ENCODE measurements around the gene SERPINA10. TPM values are rescaled to one million over a fixed set of nuclear protein-coding genes. Genes with fewer than 3 reads are reported as not detected.

SERPINA10 gene
- total RNA-seq, 1 experiment from 2014 or later = 0.04 TPM

DNA sequence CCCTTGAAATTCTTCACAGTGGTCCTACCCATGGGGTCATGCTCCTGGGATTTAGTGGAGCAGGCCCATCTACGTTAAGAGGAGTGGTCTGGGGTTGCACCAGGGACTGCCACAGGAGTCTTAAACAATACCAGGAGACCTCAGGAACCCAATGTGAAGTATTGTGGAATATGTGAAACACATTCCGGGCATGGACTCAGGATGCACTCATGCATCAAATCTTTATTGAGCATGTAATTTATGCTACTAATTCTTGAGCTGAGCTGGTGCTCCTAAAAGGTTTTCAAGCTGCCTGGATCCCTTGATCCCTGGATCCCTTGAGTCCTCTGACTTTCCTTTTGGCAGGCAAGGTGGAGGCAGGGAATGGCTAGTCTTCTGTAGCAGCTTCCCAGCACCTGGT is 8.8 kb downstream of the SERPINA10 start:
- ATAC-seq (no peak), DNase-seq (ENCODE audit: low spot score) (no peak)
- Mint-ChIP-seq H3K27me3 (ENCODE audit: low read depth) (no peaks in the 10 kb centered on the region), H3K4me3 (no peak overlapping the region), H3K36me3 (no peaks in the 10 kb centered on the region), H3K9me3 (peaks cover 6% of the 10 kb centered on the region), H3K27ac (no peak overlapping the region), H3K4me1 (no peaks in the 10 kb centered on the region)
- ChIA-PET CTCF (no interaction called here), POLR2A (no interaction called here)
- no peak for TF ChIP-seq JUN (CRISPR knock-in tag; IDR thresholded peaks at IDR 0.05)
- TF ChIP-seq GRHL2 (CRISPR knock-in tag; IDR thresholded peaks at IDR 0.05; ENCODE audit: insufficient replicate concordance, severe bottlenecking) = no peak
- TF ChIP-seq, protein P1, sequence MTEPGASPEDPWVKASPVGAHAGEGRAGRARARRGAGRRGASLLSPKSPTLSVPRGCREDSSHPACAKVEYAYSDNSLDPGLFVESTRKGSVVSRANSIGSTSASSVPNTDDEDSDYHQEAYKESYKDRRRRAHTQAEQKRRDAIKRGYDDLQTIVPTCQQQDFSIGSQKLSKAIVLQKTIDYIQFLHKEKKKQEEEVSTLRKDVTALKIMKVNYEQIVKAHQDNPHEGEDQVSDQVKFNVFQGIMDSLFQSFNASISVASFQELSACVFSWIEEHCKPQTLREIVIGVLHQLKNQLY (CRISPR knock-in tag; IDR thresholded peaks at IDR 0.05) = no peak
- no peak for TF ChIP-seq NR2C2 (CRISPR knock-in tag; IDR thresholded peaks at IDR 0.05)
- no peak for TF ChIP-seq NFE2L1 (CRISPR knock-in tag; IDR thresholded peaks at IDR 0.05)
- no peak for TF ChIP-seq GABPB1 (CRISPR knock-in tag; IDR thresholded peaks at IDR 0.05)
- no peak for TF ChIP-seq TCF7 (CRISPR knock-in tag; IDR thresholded peaks at IDR 0.05; ENCODE audit: low read depth)
- TF ChIP-seq, protein P2, sequence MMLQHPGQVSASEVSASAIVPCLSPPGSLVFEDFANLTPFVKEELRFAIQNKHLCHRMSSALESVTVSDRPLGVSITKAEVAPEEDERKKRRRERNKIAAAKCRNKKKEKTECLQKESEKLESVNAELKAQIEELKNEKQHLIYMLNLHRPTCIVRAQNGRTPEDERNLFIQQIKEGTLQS (CRISPR knock-in tag; conservative IDR thresholded peaks at IDR 0.05) = no peak
- no peak for TF ChIP-seq OVOL2 (CRISPR knock-in tag; IDR thresholded peaks at IDR 0.05; ENCODE audit: borderline replicate concordance)
- TF ChIP-seq, protein P3, sequence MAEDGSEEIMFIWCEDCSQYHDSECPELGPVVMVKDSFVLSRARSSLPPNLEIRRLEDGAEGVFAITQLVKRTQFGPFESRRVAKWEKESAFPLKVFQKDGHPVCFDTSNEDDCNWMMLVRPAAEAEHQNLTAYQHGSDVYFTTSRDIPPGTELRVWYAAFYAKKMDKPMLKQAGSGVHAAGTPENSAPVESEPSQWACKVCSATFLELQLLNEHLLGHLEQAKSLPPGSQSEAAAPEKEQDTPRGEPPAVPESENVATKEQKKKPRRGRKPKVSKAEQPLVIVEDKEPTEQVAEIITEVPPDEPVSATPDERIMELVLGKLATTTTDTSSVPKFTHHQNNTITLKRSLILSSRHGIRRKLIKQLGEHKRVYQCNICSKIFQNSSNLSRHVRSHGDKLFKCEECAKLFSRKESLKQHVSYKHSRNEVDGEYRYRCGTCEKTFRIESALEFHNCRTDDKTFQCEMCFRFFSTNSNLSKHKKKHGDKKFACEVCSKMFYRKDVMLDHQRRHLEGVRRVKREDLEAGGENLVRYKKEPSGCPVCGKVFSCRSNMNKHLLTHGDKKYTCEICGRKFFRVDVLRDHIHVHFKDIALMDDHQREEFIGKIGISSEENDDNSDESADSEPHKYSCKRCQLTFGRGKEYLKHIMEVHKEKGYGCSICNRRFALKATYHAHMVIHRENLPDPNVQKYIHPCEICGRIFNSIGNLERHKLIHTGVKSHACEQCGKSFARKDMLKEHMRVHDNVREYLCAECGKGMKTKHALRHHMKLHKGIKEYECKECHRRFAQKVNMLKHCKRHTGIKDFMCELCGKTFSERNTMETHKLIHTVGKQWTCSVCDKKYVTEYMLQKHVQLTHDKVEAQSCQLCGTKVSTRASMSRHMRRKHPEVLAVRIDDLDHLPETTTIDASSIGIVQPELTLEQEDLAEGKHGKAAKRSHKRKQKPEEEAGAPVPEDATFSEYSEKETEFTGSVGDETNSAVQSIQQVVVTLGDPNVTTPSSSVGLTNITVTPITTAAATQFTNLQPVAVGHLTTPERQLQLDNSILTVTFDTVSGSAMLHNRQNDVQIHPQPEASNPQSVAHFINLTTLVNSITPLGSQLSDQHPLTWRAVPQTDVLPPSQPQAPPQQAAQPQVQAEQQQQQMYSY (CRISPR knock-in tag; IDR thresholded peaks at IDR 0.05) = no peak
- no peak for TF ChIP-seq SMAD3 (CRISPR knock-in tag; IDR thresholded peaks at IDR 0.05; ENCODE audit: borderline replicate concordance)
- TF ChIP-seq, protein P4, sequence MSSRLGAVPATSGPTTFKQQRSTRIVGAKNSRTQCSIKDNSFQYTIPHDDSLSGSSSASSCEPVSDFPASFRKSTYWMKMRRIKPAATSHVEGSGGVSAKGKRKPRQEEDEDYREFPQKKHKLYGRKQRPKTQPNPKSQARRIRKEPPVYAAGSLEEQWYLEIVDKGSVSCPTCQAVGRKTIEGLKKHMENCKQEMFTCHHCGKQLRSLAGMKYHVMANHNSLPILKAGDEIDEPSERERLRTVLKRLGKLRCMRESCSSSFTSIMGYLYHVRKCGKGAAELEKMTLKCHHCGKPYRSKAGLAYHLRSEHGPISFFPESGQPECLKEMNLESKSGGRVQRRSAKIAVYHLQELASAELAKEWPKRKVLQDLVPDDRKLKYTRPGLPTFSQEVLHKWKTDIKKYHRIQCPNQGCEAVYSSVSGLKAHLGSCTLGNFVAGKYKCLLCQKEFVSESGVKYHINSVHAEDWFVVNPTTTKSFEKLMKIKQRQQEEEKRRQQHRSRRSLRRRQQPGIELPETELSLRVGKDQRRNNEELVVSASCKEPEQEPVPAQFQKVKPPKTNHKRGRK (CRISPR knock-in tag; IDR thresholded peaks at IDR 0.05; ENCODE audit: borderline replicate concordance) = no peak
- TF ChIP-seq, protein P5, sequence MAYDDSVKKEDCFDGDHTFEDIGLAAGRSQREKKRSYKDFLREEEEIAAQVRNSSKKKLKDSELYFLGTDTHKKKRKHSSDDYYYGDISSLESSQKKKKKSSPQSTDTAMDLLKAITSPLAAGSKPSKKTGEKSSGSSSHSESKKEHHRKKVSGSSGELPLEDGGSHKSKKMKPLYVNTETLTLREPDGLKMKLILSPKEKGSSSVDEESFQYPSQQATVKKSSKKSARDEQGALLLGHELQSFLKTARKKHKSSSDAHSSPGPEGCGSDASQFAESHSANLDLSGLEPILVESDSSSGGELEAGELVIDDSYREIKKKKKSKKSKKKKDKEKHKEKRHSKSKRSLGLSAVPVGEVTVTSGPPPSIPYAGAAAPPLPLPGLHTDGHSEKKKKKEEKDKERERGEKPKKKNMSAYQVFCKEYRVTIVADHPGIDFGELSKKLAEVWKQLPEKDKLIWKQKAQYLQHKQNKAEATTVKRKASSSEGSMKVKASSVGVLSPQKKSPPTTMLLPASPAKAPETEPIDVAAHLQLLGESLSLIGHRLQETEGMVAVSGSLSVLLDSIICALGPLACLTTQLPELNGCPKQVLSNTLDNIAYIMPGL (CRISPR knock-in tag; IDR thresholded peaks at IDR 0.05) = no peak
- no peak for TF ChIP-seq FOXK1 (CRISPR knock-in tag; IDR thresholded peaks at IDR 0.05)

DNA sequence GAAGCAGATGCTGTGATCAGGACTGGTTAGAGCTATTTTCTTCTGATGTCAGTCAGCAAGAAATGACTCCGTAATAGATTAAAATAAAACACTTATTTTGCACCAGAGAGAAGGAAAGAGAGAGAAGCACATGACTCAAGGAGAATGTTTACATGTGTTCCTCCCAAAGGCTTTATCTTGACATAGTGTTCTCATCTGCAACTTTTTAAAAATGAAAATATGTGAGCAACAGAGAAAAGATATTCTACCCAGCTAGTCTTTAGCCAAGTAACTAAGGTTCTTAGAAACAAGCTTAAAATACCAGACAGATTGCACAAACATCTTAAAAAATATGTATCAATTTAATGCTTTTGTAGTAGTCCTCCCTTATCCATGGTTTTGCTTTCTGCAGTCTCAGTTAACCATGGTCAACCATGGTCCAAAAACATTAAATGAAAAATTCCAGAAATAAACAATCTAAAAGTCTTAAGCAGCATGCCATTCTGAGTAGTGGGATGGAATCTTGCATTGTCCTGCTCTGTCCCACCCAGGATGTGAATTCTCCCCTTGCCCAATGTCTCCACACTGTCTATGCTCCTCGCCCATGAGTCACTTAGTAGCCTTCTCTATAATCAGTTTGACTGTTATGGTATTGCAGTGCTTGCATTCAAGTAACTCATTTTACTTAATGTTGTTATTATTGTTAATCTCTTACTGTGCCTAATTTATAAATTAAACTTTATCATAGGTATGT is 9.9 kb downstream of the SERPINA10 start:
- DNase-seq (ENCODE audit: low spot score) = no peak
- Mint-ChIP-seq H3K27ac (no peak overlapping the region), H3K36me3 (no peaks in the 10 kb centered on the region), H3K4me3 (no peak overlapping the region), H3K4me1 (no peaks in the 10 kb centered on the region), H3K9me3 (peaks cover 5% of the 10 kb centered on the region), H3K27me3 (ENCODE audit: low read depth) (no peaks in the 10 kb centered on the region)
- POLR2A ChIA-PET = no interaction called here
- CTCF ChIA-PET = no interaction called here
- no peak for ATAC-seq
- TF ChIP-seq GRHL2 (CRISPR knock-in tag; IDR thresholded peaks at IDR 0.05; ENCODE audit: insufficient replicate concordance, severe bottlenecking) (no peak), EMX1 (CRISPR knock-in tag; IDR thresholded peaks at IDR 0.05) (no peak), ZNF317 (CRISPR knock-in tag; IDR thresholded peaks at IDR 0.05; ENCODE audit: borderline replicate concordance, low read depth) (no peak), OVOL2 (CRISPR knock-in tag; IDR thresholded peaks at IDR 0.05; ENCODE audit: borderline replicate concordance) (no peak), ESRRA (CRISPR knock-in tag; IDR thresholded peaks at IDR 0.05; ENCODE audit: borderline replicate concordance) (no peak), RORB (CRISPR knock-in tag; IDR thresholded peaks at IDR 0.05) (no peak), FOXJ3 (CRISPR knock-in tag; IDR thresholded peaks at IDR 0.05; ENCODE audit: borderline replicate concordance) (no peak)
- TF ChIP-seq, protein P6, sequence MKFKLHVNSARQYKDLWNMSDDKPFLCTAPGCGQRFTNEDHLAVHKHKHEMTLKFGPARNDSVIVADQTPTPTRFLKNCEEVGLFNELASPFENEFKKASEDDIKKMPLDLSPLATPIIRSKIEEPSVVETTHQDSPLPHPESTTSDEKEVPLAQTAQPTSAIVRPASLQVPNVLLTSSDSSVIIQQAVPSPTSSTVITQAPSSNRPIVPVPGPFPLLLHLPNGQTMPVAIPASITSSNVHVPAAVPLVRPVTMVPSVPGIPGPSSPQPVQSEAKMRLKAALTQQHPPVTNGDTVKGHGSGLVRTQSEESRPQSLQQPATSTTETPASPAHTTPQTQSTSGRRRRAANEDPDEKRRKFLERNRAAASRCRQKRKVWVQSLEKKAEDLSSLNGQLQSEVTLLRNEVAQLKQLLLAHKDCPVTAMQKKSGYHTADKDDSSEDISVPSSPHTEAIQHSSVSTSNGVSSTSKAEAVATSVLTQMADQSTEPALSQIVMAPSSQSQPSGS (CRISPR knock-in tag; IDR thresholded peaks at IDR 0.05; ENCODE audit: borderline replicate concordance, low read depth) = no peak
- TF ChIP-seq, protein P4 (CRISPR knock-in tag; IDR thresholded peaks at IDR 0.05; ENCODE audit: borderline replicate concordance) = no peak
- TF ChIP-seq, protein P1 (CRISPR knock-in tag; IDR thresholded peaks at IDR 0.05) = no peak
- TF ChIP-seq, protein P7, sequence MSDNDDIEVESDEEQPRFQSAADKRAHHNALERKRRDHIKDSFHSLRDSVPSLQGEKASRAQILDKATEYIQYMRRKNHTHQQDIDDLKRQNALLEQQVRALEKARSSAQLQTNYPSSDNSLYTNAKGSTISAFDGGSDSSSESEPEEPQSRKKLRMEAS (CRISPR knock-in tag; IDR thresholded peaks at IDR 0.05) = no peak
